ENCODE results near the gene NOC2L.

DNA sequence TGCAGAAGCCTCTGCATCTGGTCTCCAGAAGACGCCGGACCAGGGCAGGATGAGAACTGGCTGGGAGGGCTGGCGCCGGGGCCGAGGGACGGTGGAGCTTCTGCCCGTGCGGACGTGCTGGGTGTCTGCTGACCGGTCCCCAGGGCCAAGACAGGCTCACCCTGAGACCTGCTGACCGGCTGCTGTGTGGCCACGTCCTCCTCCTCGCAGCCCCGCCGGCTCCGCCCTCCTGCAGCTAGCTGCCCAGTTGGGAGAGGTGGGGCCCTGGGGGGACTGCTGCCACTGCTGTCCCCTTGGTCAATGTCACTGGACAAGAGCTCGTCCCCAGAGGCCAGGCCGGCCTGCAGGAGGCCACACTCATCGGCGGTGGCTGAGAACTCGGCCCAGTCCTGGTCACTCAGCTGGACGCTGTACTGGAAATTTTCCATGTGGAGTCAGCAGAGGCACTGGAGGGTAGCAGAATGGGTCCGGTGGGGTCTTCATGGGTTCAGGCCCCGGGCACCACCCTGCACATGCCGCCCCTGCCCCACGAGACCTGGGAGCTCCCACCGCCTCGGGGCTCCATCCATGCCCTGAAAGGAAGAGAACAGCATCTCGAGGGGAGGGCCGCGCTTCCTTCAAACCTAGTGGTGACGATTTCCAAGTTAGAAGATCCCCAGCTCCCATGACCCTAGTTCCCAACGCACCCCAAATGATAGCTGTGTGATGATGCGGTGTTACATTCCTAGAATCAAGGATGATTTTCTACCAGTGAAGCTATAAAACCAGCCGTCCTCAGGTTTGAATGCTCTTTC lies 21.7 kb upstream of the NOC2L start:
- TF ChIP-seq, protein P1, sequence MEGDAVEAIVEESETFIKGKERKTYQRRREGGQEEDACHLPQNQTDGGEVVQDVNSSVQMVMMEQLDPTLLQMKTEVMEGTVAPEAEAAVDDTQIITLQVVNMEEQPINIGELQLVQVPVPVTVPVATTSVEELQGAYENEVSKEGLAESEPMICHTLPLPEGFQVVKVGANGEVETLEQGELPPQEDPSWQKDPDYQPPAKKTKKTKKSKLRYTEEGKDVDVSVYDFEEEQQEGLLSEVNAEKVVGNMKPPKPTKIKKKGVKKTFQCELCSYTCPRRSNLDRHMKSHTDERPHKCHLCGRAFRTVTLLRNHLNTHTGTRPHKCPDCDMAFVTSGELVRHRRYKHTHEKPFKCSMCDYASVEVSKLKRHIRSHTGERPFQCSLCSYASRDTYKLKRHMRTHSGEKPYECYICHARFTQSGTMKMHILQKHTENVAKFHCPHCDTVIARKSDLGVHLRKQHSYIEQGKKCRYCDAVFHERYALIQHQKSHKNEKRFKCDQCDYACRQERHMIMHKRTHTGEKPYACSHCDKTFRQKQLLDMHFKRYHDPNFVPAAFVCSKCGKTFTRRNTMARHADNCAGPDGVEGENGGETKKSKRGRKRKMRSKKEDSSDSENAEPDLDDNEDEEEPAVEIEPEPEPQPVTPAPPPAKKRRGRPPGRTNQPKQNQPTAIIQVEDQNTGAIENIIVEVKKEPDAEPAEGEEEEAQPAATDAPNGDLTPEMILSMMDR (IDR thresholded peaks at IDR 0.05; ENCODE audit: low read length) = no peak
- no peak for TF ChIP-seq EZH2 (optimal IDR thresholded peaks at IDR 0.05; ENCODE audit: low read depth, low read length)
- TF ChIP-seq EZH2phosphoT487 (IDR thresholded peaks at IDR 0.05; ENCODE audit: low read length) = no peak
